Heart left ventricle (tissue), 13 donors: Measurements from ENCODE around the gene FUOM.

ENCODE experiments used
- POLR2A ChIP-seq, 2 donors: fragments of 450-650 bp; IDR thresholded peaks; one replicate each; pipeline ENCODE4 v1.6.1; 2017; ENCODE audit warnings: antibody characterized with exemption in 2 of 2, mild to moderate bottlenecking in 2 of 2, moderate library complexity in 2 of 2
- TF ChIP-seq, protein P1 (sequence below), 12 donors: fragments of 200-600 bp; sonication (generic) in 4 of 12; IDR thresholded peaks; one replicate each; pipeline versions ENCODE4 v1.5.0 to v1.8.0; 2018 to 2022; ENCODE audit warnings: antibody characterized with exemption in 12 of 12, mild to moderate bottlenecking in 5 of 12
- donor health status: ischemic (EF 13 %, LVEDD 7.1; RV severe dilation, severe dysfunction).
- donor health status: DM: no; HTN: yes; CAD: no.
- donor health status: DM: no; HTN: no; CAD: no.
- donor health status: ischemic (EF 25% LVEDD 6.9; RV normal size, moderate dysfunction).
- donor health status: ischemic (EF 25% LVEDD 5.7; RV mildly dilated, moderate dysfunction).
- donor health status: ischemic (EF 35%, LVEDD 5.7; RV mildly dilated, moderate dysfunction).
- donor health status: nonischemic (EF 11% LVEDD 7.7; RV severe dilation, severe dysfunction).
- donor health status: DM: yes; HTN: yes; CAD: no.
- donor health status: PGD.
- donor health status: ischemic (EF 29% LVEDD 5.4; RV normal size, mild dysfunction).
- donor health status: nonischemic (EF 23%, LVEDD 6.1; RV moderate dilation, normal function).

- TF ChIP-seq, protein P1, sequence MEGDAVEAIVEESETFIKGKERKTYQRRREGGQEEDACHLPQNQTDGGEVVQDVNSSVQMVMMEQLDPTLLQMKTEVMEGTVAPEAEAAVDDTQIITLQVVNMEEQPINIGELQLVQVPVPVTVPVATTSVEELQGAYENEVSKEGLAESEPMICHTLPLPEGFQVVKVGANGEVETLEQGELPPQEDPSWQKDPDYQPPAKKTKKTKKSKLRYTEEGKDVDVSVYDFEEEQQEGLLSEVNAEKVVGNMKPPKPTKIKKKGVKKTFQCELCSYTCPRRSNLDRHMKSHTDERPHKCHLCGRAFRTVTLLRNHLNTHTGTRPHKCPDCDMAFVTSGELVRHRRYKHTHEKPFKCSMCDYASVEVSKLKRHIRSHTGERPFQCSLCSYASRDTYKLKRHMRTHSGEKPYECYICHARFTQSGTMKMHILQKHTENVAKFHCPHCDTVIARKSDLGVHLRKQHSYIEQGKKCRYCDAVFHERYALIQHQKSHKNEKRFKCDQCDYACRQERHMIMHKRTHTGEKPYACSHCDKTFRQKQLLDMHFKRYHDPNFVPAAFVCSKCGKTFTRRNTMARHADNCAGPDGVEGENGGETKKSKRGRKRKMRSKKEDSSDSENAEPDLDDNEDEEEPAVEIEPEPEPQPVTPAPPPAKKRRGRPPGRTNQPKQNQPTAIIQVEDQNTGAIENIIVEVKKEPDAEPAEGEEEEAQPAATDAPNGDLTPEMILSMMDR (IDR thresholded peaks at IDR 0.05): no peak
- TF ChIP-seq POLR2A (IDR thresholded peaks at IDR 0.05): no peak
Measured at GRCh38 chr10:133400624-133401424, 43.0 kb upstream of the FUOM start.
